Stomach (tissue), 4 donors: ENCODE data around the gene ODAD2.

Source experiments
- CTCF ChIP-seq, 7 experiments: fragments of 450-650 bp in 4 of 7; fragments of 200-600 bp in 3 of 7; sonication (generic) in 3 of 7; IDR thresholded peaks; one replicate each; pipeline ENCODE4 v1.5.1; 2016 to 2019; ENCODE audit warnings: antibody characterized with exemption in 7 of 7, control low read depth in 2 of 7, mild to moderate bottlenecking in 1 of 7
- EP300 ChIP-seq: sonication (generic); formaldehyde crosslinking; IDR thresholded peaks from one replicate; pipeline ENCODE4 v1.6.1; 2017; ENCODE audit warnings: antibody characterized with exemption
- POLR2A ChIP-seq, 4 donors: fragments of 450-650 bp; IDR thresholded peaks; one replicate each; pipeline ENCODE4 v1.6.1; 2016; ENCODE audit warnings: antibody characterized with exemption in 4 of 4, control low read depth in 2 of 4, mild to moderate bottlenecking in 1 of 4, moderate library complexity in 1 of 4
- POLR2AphosphoS5 ChIP-seq, 3 donors: sonication (generic); formaldehyde crosslinking; IDR thresholded peaks; one replicate each; pipeline ENCODE4 v1.6.1; 2016; ENCODE audit warnings: antibody characterized with exemption in 3 of 3

GRCh38 chr10:28043941-28044340, 45.1 kb upstream of the ODAD2 start:
- TF ChIP-seq CTCF (IDR thresholded peaks at IDR 0.05): no peak
- TF ChIP-seq POLR2A (IDR thresholded peaks at IDR 0.05): no peak
- no peak for TF ChIP-seq EP300
- no peak for TF ChIP-seq POLR2AphosphoS5 (IDR thresholded peaks at IDR 0.05)
